ENCODE data around the gene E2F4.

E2F4 gene

GRCh38 chr16:67164599-67165061 lies 27.3 kb upstream of the E2F4 start, which contains the start of gene HSF4:
TSS of gene HSF4 (plus strand) at chr16:67164745. CDS start at chr16:67164812, 67 bp downstream.
- in situ Hi-C loops (cut with HindIII; ENCODE audit: low sequenced_read_pairs): no loop called here
- TF ChIP-seq CTCF (IDR thresholded peaks at IDR 0.05; ENCODE audit: low read depth, low read length, missing control alignments): no peak
- DNase-seq (ENCODE audit: low read depth): no peak
- peak within 1 kb of the TSS; percentile 18 for H3K4me3 ChIP-seq (ENCODE audit: low read depth, low read length)

GRCh38 chr16:67165121-67166078 lies 26.6 kb upstream of the E2F4 start:
- H3K4me3 ChIP-seq (ENCODE audit: low read depth, low read length): no peak overlapping the region
- TF ChIP-seq CTCF (IDR thresholded peaks at IDR 0.05; ENCODE audit: low read depth, low read length, missing control alignments): no peak
- DNase-seq (ENCODE audit: low read depth): no peak
- in situ Hi-C loops (cut with HindIII; ENCODE audit: low sequenced_read_pairs): no loop called here

GRCh38 chr16:67166110-67166547 lies 25.8 kb upstream of the E2F4 start:
- DNase-seq (ENCODE audit: low read depth): no peak
- no peak overlapping the region for H3K4me3 ChIP-seq (ENCODE audit: low read depth, low read length)
- no peak for TF ChIP-seq CTCF (IDR thresholded peaks at IDR 0.05; ENCODE audit: low read depth, low read length, missing control alignments)
- in situ Hi-C loops (cut with HindIII; ENCODE audit: low sequenced_read_pairs): no loop called here

GRCh38 chr16:67166598-67167168 lies 25.3 kb upstream of the E2F4 start:
- H3K4me3 ChIP-seq (ENCODE audit: low read depth, low read length): no peak overlapping the region
- DNase-seq (ENCODE audit: low read depth): no peak
- no peak for TF ChIP-seq CTCF (IDR thresholded peaks at IDR 0.05; ENCODE audit: low read depth, low read length, missing control alignments)
- in situ Hi-C loops (cut with HindIII; ENCODE audit: low sequenced_read_pairs): no loop called here

- no peak for TF ChIP-seq CTCF (IDR thresholded peaks at IDR 0.05; ENCODE audit: low read depth, low read length, missing control alignments)
- in situ Hi-C loops (cut with HindIII; ENCODE audit: low sequenced_read_pairs): no loop called here
- no peak for DNase-seq (ENCODE audit: low read depth)
- no peak overlapping the region for H3K4me3 ChIP-seq (ENCODE audit: low read depth, low read length)
These were observed 24.4 kb upstream of the E2F4 start for GRCh38 chr16:67167588-67167987.

- no peak overlapping the region for H3K4me3 ChIP-seq (ENCODE audit: low read depth, low read length)
- no peak for DNase-seq (ENCODE audit: low read depth)
- in situ Hi-C loops (cut with HindIII; ENCODE audit: low sequenced_read_pairs): no loop called here
- no peak for TF ChIP-seq CTCF (IDR thresholded peaks at IDR 0.05; ENCODE audit: low read depth, low read length, missing control alignments)
These were observed 22.9 kb upstream of the E2F4 start for GRCh38 chr16:67169011-67169451.

Measured in astrocyte of the cerebellum (primary cell).